ENCODE results near the gene KANK3. TPM values are rescaled to one million over a fixed set of nuclear protein-coding genes. Genes with fewer than 3 reads are reported as not detected.

Gene KANK3
- total and polyA plus RNA-seq, 7 donors = 5.1 to 14.2 (median 9.1) TPM

DNA sequence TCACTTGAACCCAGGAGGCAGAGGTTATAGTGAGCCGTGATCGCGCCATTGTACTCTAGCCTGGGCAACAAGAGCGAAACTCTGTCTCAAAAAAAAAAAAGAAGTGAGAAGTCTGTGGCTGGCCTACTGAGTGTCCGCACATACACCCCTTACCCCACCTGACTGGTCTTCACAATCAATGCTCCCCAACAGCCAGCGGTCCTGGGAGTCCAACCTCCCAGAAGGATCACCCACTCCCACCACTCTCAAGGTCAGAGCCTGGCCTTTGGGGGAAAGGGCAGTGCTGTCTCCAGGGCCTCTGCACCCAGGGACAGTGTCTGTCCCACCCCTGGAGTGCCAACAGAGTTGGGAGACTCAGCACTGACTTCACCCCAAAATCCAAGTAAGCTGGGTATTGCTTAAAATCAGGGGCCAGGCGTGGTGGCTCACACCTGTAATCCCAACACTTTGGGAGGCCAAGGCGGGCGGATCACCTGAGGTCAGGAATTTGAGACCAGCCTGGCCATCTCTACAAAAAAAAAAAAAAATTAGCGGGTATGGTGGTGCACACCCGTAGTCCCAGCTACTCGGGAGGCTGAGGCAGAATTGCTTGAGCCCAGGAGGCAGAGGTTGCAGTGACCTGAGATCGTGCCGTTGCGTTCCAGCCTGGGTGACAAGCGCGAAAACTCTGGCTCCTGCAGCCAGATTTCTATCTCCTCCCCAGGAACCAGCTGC, 32.6 kb downstream of the KANK3 start:
- Histone ChIP-seq H3K27me3 (ENCODE audit: insufficient read depth in 3 of 3, low read length in 2 of 3) (no peaks in the 10 kb centered on the region), H3K4me3 (no peak overlapping the region), H3K36me3 (ENCODE audit: insufficient read depth in 1 of 2, low read depth in 1 of 2) (peaks cover 0 to 62% of the 10 kb centered on the region in 2 donors), H3K9me3 (no peaks in the 10 kb centered on the region), H3K27ac (peak overlapping the region; percentile 30), H3K4me1 (peaks cover 30% of the 10 kb centered on the region)
- DNase-seq (peak; percentile 4 to 6), ATAC-seq (no peak)
- TF ChIP-seq, protein P1, sequence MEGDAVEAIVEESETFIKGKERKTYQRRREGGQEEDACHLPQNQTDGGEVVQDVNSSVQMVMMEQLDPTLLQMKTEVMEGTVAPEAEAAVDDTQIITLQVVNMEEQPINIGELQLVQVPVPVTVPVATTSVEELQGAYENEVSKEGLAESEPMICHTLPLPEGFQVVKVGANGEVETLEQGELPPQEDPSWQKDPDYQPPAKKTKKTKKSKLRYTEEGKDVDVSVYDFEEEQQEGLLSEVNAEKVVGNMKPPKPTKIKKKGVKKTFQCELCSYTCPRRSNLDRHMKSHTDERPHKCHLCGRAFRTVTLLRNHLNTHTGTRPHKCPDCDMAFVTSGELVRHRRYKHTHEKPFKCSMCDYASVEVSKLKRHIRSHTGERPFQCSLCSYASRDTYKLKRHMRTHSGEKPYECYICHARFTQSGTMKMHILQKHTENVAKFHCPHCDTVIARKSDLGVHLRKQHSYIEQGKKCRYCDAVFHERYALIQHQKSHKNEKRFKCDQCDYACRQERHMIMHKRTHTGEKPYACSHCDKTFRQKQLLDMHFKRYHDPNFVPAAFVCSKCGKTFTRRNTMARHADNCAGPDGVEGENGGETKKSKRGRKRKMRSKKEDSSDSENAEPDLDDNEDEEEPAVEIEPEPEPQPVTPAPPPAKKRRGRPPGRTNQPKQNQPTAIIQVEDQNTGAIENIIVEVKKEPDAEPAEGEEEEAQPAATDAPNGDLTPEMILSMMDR (IDR thresholded peaks at IDR 0.05) = no peak
- intact Hi-C loops (cut with DNase I) = no loop called here
- WGBS, 3 donors = 89 to 94% (median 92%) methylated on average over 17 of the region's 17 CpGs

GRCh38 chr19:8308891-8309291, 34.2 kb downstream of the KANK3 start:
- Histone ChIP-seq H3K4me1 (peaks cover 30% of the 10 kb centered on the region), H3K9me3 (no peaks in the 10 kb centered on the region), H3K27ac (peak overlapping the region; percentile 84), H3K4me3 (peak overlapping the region; percentile 73), H3K36me3 (ENCODE audit: insufficient read depth in 1 of 2, low read depth in 1 of 2) (peaks cover 0 to 46% of the 10 kb centered on the region in 2 donors), H3K27me3 (ENCODE audit: insufficient read depth in 3 of 3, low read length in 2 of 3) (no peaks in the 10 kb centered on the region)
- intact Hi-C loops (cut with DNase I) = loop anchor here in 1 of 2 donors (5.0 kb wide), 1 partner anchor 42 kb away; no protein-coding TSS in a partner anchor
- WGBS, 3 donors = 59 to 68% (median 66%) methylated on average over 17 of the region's 17 CpGs
- DNase-seq = peak; percentile 5 to 34
- ATAC-seq = no peak
- TF ChIP-seq, protein P1 (IDR thresholded peaks at IDR 0.05) = no peak

DNA sequence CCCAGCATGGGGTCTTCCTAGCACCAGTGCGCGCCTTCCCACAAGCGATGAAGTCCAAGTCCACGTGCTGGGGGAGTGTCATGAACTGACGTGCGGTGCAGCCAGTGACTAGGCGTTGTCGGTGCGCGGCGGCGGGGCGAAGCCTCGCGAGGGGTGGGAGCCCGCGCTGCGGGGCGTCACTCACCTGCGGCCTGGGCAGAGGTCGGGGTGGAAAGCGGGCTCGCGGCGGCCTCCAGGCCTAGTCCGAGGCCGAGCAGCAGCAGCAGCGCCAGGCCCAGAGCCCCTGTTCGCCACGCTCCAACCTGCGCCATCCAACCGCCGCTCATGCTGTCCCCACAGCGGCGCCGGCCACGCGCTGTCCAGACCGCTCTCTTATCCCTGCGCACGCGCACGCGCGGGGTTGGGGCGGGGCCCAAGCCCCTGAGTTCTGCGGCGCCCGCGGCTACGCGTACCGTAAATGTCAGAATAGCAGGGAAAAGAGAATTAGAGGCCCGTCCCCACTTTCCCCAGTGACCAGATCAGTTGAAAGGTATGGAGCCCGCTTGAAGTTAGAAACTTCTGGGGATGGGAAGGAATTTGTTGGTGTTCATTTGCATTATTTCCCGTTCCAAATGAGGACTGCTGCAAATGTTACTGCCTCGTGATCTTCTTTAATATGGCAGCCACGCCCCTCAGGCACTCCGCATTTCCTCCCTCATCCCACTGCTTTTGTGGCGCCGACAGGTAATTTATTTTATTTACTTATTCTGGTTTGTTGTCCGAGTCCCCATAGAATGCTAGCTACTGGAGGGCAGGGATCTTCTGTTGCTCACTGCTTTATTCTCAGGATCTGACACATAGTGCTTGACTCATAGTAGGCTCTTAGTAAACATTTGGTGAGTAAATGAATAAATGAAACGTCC, 34.8 kb downstream of the KANK3 start, which contains the start of gene CD320:
TSS of gene CD320 (minus strand) at position 394 of the 902 bp plus-strand sequence. CDS start at position 326, 68 bp downstream.
- Histone ChIP-seq H3K4me1 (peaks cover 30% of the 10 kb centered on the region), H3K9me3 (no peaks in the 10 kb centered on the region), H3K27ac (peak within 1 kb of the TSS; percentile 84), H3K36me3 (ENCODE audit: insufficient read depth in 1 of 2, low read depth in 1 of 2) (peaks cover 0 to 39% of the 10 kb centered on the region in 2 donors), H3K27me3 (ENCODE audit: insufficient read depth in 3 of 3, low read length in 2 of 3) (no peaks in the 10 kb centered on the region), H3K4me3 (peak within 1 kb of the TSS; percentile 73)
- TF ChIP-seq, protein P1 (IDR thresholded peaks at IDR 0.05) = no peak
- 0 to 2% (median 0%) methylated on average over 42 to 63 of the region's 63 CpGs for WGBS, 3 donors
- DNase-seq (peak; percentile 93 to 95), ATAC-seq (peak; percentile 94 to 95 (median 95))
- intact Hi-C loops (cut with DNase I) = loop anchor here in 1 of 2 donors (5.0 kb wide), 1 partner anchor 41 kb away; no protein-coding TSS in a partner anchor

GRCh38 chr19:8307400-8307964, 35.6 kb downstream of the KANK3 start:
- WGBS, 3 donors = 9 to 21% (median 10%) methylated on average over 22 to 24 of the region's 24 CpGs
- peak in 2 of 4 donors; percentile 1 to 6 for ATAC-seq
- intact Hi-C loops (cut with DNase I) = loop anchor here in 1 of 2 donors (5.0 kb wide), 1 partner anchor 40 kb away; no protein-coding TSS in a partner anchor
- H3K4me1 ChIP-seq = peaks cover 30% of the 10 kb centered on the region
- DNase-seq = peak in 1 of 2 donors; percentile 26
- H3K27ac ChIP-seq = peak overlapping the region; percentile 84
- H3K4me3 ChIP-seq = peak overlapping the region; percentile 73
- peaks cover 0 to 32% of the 10 kb centered on the region in 2 donors for H3K36me3 ChIP-seq (ENCODE audit: insufficient read depth in 1 of 2, low read depth in 1 of 2)
- TF ChIP-seq, protein P1 (IDR thresholded peaks at IDR 0.05) = no peak
- no peaks in the 10 kb centered on the region for H3K27me3 ChIP-seq (ENCODE audit: insufficient read depth in 3 of 3, low read length in 2 of 3)
- H3K9me3 ChIP-seq = no peaks in the 10 kb centered on the region
